ENCODE measurements around the gene MZT1.

MZT1 gene

GRCh38 chr13:72680353-72680752, 47.1 kb downstream of the MZT1 start:
- no peak for DNase-seq (ENCODE audit: low read depth)

- DNase-seq (ENCODE audit: low read depth), result no peak
These were observed 49.1 kb downstream of the MZT1 start for GRCh38 chr13:72678312-72678711.

DNA sequence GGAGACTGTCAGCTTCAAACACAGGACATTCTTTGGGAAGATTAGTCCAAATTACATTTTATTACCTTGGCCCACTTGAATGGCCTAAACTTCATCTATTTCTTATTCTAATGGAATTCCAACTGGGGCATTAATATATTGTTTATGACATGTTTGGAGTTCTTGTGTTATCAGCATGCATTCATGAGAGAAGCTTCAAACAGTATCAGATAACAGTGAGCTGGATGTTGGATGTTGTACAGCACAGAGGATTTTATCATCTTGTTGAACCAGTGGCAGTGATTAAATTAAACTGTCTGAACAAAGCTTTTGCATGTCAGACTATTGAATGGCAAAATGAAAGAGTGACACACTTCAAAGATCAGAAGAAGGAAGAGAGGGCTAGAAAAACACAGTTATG, 50.0 kb downstream of the MZT1 start:
- DNase-seq (ENCODE audit: low read depth), result no peak

DNA sequence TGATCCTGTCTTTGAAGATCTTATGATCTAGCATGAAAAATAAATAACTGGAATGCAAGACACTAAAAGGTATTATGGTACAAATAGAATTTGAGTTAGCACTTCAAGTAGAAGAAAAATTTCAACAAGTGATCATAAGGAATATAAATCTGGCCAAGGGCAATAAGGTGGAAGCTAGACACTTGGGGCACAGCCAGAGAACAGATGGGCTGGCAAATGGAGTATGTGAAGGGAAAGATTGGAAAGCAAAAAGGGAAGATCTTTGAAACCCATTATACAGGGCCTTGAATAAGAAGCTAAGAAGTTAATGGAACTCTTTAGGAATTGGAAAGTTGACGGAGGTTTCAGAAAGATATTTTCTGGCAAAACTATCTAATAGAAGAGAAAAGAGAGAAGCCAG, 61.0 kb downstream of the MZT1 start:
- no peak for DNase-seq (ENCODE audit: low read depth)

DNA sequence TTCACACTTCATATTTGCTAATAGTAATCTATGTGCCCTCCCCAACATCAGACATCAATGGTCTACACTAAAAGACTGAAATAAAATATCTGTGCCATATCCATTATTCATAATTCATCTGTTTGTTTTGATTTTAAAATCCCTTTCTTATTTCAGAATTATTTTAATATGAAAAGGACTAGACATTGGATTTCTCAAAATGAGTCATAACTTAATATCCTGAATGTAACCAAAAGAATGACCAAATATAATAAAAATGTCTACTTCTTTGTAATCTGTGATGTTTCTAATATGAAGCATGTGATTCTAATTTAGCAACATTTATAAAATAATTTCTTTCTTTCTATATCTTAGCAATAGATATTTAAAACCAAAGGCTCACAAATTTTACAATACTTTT, 64.9 kb downstream of the MZT1 start:
- DNase-seq (ENCODE audit: low read depth), result no peak
